HG02571 (cell line): ENCODE results near the gene EFCAB10.

Experiments used
- ATAC-seq: cut with Tn5 transposase; IDR thresholded peaks from one replicate; pipeline ENCODE4 v1.9.1; 2021; ENCODE audit warnings: mild to moderate bottlenecking, moderate library complexity; ENCODE audit not compliant: unreplicated experiment

EFCAB10 gene

DNA sequence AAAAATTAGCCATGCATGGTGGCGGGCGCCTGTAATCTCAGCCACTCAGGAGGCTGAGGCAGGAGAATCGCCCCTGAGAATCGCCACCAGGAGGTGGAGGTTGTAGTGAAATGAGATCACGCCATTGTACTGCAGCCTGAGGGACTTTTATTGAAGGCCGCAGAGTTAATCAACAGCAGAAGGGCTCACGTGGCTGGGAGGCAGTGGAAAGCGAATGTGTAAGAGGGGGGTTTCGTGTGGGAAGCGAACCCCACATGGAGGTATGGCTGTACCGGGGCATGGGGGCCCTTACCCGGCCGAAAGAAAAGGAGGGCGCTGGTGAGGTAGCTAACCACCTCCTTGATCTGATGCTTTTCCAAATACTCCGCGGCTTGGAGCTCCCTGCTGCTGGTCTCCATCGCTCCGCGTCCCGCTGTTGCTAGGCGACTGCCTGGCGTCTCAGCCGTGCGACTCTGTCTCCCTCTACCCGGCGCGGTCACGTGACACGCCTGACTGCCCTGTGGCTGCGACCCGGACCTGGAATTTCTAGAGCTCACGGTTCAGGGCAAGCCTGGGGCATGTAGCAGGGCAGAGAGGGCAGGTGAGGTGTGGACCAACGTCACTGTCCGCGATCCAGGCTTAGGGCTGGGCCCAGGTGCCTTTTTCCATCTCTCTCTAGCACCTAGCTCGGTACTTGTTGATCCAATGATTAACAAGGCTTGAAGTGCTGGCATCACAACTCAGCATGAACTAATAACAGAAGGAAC lies at the start of gene EFCAB10:
EFCAB10 (minus strand) TSS at position 428 of the 746 bp plus-strand sequence; CDS start at position 398, 30 bp downstream.
- ATAC-seq = peak; percentile 75

GRCh38 chr7:105625986-105626385 lies 44.7 kb upstream of the EFCAB10 start:
- no peak for ATAC-seq

GRCh38 chr7:105623906-105624305 lies 42.6 kb upstream of the EFCAB10 start:
- ATAC-seq = no peak

DNA sequence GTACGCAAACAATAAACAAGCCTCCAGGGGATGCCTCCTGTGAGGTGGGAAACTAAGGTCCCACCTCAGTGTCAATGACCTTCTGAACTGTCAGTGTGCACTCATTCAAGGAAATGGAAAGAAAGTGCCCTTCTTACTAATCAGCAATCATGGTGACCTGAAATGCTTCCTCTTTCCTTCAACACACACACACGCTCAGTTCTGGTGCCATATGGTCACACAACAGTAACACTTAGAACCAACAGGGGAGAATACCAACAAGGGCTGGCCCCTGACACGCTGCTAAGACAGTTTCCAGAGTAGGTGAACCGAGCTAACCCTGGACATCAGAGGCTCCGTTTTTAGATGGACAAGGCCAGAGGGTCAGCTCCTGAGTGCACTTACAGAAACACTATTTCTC lies 42.1 kb upstream of the EFCAB10 start:
- no peak for ATAC-seq

DNA sequence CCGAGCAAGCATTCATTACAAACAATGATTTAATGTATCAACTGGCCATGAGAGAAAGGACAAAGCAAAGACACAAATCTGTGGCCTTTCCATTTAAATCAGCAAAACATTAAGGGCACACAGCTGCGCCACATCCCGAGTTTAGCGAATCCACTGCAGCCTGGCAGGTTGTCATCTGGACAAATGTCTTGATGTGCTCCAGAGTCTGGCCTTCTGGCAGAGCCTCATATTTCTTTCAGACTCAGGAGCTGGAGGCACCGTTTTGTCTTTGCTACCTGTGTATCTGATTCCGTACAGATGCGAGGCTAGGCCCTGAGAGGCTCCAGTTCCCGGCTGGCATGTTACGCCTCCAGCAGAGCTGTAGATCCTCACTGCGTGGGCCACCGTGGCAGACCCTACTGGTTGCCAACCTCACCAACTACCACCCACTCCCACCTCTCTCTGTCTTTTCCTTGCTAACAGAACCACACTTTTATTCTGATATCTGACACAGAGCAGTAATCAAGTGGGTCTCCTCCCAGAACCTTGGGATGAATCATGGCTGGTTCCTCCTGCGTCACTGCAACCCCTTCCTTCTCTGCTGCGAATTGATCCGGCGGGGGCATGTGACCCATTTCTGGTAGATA lies 40.9 kb upstream of the EFCAB10 start:
- no peak for ATAC-seq

DNA sequence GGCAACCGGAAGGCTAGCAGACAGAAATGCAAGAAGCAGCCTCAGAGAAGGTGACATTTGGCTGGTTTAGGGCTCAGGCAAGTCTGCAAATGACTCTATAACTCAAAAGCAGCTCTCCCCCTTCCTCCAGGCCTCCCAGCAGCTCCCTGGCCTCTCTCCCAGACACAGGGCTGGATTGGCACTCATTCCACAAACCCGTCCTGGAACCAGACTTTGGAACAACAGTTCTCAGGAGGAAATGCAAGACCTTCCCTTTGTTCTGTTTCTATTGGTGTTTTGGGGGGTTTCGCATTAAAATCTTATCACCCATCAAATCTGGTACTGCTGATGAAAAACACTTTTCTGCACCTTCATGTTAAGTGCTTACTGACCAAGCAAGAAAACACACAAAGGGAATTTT lies 40.3 kb upstream of the EFCAB10 start:
- no peak for ATAC-seq

DNA sequence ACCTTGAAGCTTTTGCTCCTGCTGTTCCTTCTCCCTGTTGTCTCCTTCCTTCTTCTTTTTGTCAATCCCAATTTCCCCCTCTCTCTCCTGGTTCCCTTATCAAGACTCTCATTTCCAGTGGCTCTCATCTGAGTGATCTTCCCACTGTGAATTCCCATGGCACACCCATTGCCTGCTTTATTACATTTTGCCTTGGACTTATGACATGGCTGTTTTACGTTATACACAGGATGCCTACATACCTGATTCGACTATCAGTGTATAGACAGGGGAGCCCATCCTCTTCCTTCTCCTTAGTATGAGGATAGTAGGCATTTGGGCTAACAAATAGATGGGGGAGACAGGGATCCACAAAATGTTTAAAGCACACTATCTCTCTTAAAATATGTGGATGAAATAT lies 39.9 kb upstream of the EFCAB10 start:
- no peak for ATAC-seq

DNA sequence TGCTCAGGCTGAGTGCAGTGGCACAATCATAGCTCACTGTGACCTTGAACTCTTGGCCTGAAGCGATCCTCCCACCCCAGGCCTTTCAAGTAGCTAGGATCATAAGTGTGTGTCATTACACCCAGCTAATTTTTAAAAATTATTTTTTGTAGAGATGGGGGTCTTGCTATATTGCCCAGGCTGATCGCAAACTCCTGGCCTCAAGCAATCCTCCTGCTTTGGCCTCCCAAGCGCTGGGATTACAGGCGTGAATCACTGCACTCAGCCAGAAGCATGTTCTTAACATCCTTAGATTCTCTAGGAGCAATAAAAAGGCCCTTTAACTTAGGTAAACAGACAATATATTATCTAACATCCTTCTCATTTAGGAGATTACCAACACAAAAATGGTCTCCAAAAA lies 38.3 kb upstream of the EFCAB10 start:
- ATAC-seq = no peak

DNA sequence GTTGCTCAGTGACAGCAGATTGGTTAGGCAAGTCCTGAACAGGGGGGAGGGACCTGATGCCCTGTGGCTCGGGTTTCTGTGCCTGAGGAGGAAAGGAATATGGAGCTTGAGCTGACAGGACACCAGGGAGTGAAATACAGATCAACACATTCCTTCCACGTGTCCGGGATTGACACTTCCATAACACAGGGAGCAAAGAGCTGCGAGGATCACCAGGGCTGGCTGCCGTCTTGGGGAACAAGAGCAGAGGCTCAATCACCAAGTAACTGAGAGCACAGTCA lies 36.7 kb upstream of the EFCAB10 start:
- no peak for ATAC-seq

DNA sequence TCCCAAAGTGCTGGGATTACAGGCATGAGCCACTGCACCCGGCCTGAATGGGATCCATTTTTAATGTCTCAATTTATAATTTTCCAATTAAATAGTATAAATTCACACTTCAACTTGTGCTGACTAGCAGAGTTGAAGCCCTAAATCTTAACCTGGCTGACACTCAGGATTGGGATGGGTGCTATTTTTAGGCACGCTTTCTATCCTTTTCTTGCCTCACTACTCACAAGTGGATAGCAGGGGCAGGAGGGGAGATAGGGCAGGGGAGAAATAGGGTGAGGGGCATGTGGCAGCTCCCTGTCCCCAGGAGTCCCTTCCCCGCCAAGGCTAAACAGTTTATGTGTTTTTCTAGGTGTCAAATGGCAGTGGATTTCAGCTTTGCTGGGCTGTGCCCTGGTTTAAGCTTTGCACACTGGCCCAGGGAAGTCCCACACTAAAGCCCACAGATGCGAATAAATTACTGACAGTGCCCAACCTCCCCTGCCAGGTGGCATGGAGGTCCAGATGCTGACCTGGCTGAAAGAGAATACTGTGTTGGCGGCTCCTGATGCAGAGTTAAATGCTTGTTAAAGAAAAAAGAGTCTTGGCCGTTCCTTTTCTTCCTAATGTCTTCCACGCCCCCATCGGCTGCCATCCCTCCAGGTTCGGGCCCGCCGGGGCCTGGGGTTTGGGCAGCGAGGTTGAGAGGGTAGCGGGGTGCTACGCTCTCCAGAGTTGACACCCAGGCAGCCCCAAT lies 36.2 kb upstream of the EFCAB10 start:
- no peak for ATAC-seq

- no peak for ATAC-seq
These were observed 33.1 kb upstream of the EFCAB10 start for GRCh38 chr7:105614341-105614840.

DNA sequence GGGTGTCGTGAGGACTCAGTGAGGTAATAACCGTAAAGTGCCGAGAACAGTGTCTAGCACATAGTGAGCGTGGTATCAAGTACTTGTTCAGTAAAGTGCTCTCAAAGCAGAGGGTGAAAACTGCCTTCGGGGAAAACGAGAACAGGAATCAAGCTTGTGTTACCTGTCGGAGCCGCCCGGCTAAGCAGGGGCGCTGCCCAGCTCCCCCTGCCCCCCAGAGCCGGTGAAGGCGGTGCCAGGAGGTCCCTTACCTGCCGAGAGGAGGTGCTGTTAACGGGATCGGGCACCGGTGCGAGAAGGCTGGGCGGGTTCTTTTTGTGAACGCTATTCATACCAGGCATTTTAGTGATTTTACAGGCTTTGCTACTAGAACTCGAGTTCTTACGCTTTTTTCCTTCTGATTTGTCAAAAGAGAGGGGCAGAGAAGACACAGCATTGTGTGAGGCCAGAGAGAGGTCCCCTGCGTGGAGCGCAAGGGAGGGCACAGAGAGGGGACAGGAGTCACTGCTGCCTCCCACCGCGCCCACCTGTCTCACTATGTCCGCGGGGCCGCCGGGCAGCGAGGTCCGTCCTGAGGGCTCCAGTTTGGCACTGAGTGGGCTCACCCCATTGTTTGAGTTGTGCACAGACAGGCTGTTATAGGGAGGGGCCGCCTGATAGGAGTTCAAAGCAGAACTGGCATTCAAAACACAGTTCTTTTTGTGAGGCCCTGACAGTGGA lies 32.5 kb upstream of the EFCAB10 start:
- no peak for ATAC-seq

DNA sequence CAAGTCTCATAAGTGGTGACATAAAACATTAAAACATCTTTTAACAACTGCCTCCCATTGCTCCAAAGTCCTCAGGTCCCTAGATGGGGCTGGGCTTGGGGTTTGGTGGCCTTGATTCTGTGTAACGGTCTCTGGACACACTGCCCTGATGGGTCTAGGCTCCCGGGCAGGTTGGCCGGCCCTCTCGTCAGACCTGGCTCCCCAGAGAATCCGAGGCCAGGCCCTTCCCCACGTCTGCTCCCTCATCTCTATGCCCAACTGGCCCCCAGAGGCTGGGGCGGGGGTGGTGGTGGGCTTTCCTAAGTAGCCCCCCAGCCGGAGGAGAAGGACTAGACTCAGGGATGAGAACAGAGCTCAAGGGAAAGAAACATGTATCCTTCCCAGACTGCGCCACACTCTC lies 31.5 kb upstream of the EFCAB10 start:
- no peak for ATAC-seq

DNA sequence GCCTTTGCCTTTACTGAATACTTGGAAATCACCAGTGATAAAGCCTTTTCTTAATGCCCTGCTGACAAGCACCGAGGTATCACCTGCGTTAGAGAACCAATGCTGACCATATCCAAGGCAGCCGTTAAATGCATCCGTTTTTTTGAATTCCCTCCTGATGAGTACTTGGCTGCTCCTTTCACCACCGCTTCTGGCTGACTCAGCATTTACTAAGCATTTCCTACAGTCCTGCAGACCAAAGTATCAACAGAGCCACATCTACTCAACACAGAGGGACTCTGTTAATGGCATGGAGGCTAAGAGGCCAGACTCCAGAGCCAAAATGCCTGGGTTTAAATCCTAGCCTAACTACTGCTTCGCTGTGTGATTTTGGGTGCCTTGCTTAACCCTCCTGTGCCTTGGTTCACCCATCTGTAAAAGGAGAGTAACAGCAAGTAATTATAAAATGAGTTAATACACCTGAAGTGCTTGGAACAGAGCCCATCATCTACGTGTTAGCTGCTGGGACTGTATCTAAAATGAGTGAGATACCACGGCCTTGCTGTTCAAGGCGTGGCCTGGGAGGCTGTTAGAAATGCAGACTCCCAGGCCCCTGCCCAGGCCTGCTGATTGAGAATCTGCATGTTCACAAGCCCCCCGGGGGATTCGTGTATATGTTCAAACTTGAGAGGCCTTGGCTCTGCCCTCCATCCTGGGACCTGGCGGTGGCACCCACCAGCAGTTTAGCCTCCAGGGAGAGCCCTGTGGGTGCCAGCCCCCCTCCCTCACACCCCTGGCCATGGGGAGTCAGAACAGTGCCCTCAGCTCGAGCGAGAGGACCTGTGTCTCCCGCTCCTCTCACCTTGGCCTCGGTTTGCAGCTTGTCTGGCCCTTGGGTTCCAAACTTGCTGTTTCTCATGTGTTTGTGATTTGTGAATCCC lies 30.8 kb upstream of the EFCAB10 start:
- no peak for ATAC-seq

- no peak for ATAC-seq
These were observed 29.1 kb upstream of the EFCAB10 start for GRCh38 chr7:105610165-105610930.

GRCh38 chr7:105602325-105603305 lies 21.3 kb upstream of the EFCAB10 start:
- no peak for ATAC-seq

DNA sequence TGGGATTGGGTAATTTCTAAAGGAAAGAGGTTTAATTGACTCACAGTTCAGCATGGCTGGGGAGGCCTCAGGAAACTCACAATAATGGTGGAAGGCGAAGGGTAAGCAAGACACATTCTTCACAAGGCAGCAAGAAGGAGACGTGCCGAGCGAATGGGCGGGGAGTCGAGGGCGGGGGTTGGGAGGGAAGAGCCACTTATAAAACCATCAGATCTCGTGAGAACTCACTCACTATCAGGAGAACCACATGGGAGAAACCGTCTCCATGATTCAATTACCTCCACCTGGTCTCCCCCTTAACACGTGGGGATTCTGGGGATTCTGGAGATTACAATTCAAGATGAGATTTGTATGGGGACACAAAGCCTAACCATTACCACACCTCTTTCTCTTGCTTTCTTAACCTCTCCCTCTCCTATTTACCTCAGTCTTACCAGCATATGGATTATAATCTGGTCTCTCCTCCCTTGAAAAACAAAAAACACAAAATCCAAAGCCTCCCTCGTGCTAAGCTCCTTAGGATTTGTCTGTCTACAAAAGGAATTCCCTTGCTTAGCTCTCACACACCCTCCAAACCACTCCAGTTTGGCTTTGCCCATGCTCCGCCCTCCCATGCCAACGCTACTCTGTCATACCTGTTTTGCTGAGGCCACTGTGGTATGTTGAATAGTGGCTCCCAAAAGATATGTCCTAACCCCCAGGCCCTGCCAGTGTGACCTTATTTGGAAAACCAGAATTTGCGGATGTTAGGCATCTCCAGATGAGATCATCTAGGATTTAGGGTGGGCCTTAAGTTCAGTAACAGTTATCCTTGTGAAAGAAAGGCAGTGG lies 19.6 kb upstream of the EFCAB10 start:
- ATAC-seq = no peak

DNA sequence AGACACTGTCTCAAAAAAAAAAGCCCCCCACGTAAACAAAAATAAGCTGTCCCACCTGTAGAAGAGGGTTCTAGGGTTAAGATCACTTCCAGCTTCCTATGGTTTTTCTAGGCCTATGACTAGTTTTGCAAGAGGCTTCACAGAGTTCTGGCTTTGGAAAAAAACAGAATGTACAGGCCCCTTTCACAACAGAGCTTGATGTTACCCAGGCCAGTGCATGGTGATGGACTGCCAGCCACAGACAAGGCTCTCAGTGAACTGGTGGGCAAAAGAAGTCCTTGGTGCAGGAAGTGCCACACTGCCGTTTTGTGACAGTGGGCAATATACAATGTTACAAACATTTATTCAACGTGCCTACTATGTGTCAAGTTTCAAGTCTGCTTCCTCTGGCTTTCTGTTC lies 18.3 kb upstream of the EFCAB10 start:
- no peak for ATAC-seq
